ENCODE results near the gene LRRC70.

LRRC70 gene

DNA sequence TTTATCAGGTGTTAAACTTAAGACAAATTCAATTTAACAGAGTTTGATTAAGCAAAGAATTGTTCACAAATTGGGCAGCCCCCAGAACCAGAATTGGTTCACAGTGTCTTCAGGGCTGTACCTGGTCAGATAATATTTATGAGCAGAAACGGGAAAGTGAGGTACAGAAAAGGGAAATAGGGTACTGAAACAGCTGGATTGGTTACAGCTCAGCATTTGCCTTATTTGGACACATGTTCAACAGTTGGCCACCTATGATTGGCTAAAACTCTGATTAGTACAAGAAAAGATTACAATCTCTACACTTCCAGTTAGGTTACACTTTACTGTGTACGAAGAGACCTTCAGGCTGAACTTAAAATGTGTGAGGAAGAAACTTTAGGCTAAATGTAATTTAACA is 18.7 kb downstream of the LRRC70 start:
- H3K9me3 ChIP-seq (ENCODE audit: severe bottlenecking): no peaks in the 10 kb centered on the region
- DNase-seq (ENCODE audit: low spot score): no peak
- peaks cover 2% of the 10 kb centered on the region for H3K4me1 ChIP-seq (ENCODE audit: insufficient read depth, poor library complexity, severe bottlenecking)
- no peak for ATAC-seq (ENCODE audit: low read depth)
- H3K27me3 ChIP-seq (ENCODE audit: insufficient read depth, poor library complexity, severe bottlenecking): no peaks in the 10 kb centered on the region
- peaks cover 18% of the 10 kb centered on the region for H3K36me3 ChIP-seq (ENCODE audit: low read depth)
- H3K4me3 ChIP-seq (ENCODE audit: severe bottlenecking): no peak overlapping the region
- no peak overlapping the region for H3K27ac ChIP-seq (ENCODE audit: poor library complexity, severe bottlenecking)
- no peak for TF ChIP-seq CTCF (IDR thresholded peaks at IDR 0.05; ENCODE audit: poor library complexity, severe bottlenecking)

GRCh38 chr5:62600560-62601252 is 22.1 kb downstream of the LRRC70 start:
- TF ChIP-seq CTCF (IDR thresholded peaks at IDR 0.05; ENCODE audit: poor library complexity, severe bottlenecking): no peak
- no peaks in the 10 kb centered on the region for H3K36me3 ChIP-seq (ENCODE audit: low read depth)
- peaks cover 2% of the 10 kb centered on the region for H3K4me1 ChIP-seq (ENCODE audit: insufficient read depth, poor library complexity, severe bottlenecking)
- no peaks in the 10 kb centered on the region for H3K9me3 ChIP-seq (ENCODE audit: severe bottlenecking)
- H3K27me3 ChIP-seq (ENCODE audit: insufficient read depth, poor library complexity, severe bottlenecking): no peaks in the 10 kb centered on the region
- no peak overlapping the region for H3K4me3 ChIP-seq (ENCODE audit: severe bottlenecking)
- H3K27ac ChIP-seq (ENCODE audit: poor library complexity, severe bottlenecking): no peak overlapping the region
- DNase-seq (ENCODE audit: low spot score) (no peak), ATAC-seq (ENCODE audit: low read depth) (peak; percentile 48)

DNA sequence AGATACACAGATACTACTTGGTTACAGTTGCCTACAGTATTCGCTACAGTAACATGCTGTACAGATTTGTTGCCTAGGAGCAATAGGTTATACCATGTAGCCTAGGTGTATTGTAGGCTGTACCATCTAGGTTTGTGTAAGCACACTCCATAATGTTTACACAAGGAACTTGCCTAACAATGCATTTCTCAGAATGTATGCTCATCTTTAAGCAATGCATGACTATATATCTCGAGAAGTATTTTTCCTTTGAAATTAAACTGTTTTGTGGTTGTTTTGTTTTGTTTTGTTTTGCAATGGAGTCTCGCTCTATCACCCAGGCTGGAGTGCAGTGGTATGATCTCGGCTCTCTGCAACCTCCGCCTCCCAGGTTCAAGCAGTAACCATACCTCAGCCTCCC is 25.3 kb downstream of the LRRC70 start:
- DNase-seq (ENCODE audit: low spot score): no peak
- Histone ChIP-seq H3K27me3 (ENCODE audit: insufficient read depth, poor library complexity, severe bottlenecking) (no peaks in the 10 kb centered on the region), H3K27ac (ENCODE audit: poor library complexity, severe bottlenecking) (no peak overlapping the region), H3K9me3 (ENCODE audit: severe bottlenecking) (no peaks in the 10 kb centered on the region), H3K4me1 (ENCODE audit: insufficient read depth, poor library complexity, severe bottlenecking) (peaks cover 2% of the 10 kb centered on the region), H3K36me3 (ENCODE audit: low read depth) (no peaks in the 10 kb centered on the region), H3K4me3 (ENCODE audit: severe bottlenecking) (no peak overlapping the region)
- TF ChIP-seq CTCF (IDR thresholded peaks at IDR 0.05; ENCODE audit: poor library complexity, severe bottlenecking): no peak
- no peak; the same call in 2 of the 3 replicates for ATAC-seq (ENCODE audit: low read depth)

DNA sequence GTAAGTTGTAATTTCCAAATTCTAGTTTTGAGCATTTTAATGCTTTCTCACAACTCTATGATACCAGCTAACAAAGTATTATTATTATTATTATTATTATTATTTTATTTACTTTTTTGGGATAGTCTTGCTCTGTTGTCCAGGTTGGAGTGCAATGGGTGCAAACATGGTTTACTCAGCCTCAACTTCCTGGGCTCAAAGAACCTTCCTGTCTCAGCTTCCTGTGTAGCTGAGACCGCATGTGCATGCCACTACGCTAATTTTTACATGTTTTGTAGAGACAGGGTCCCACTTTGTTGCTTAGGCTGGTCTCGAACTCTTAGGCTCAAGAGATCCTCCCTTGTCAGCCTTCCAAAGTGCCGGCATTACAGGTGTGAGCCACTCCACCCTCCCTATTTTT is 27.0 kb downstream of the LRRC70 start:
- TF ChIP-seq CTCF (IDR thresholded peaks at IDR 0.05; ENCODE audit: poor library complexity, severe bottlenecking): no peak
- no peak for ATAC-seq (ENCODE audit: low read depth)
- Histone ChIP-seq H3K4me1 (ENCODE audit: insufficient read depth, poor library complexity, severe bottlenecking) (peaks cover under 1% of the 10 kb centered on the region), H3K36me3 (ENCODE audit: low read depth) (0 out of 2 replicates have a peak, but pooled peaks cover 4% of the 10 kb centered on the region), H3K4me3 (ENCODE audit: severe bottlenecking) (no peak overlapping the region), H3K9me3 (ENCODE audit: severe bottlenecking) (no peaks in the 10 kb centered on the region), H3K27me3 (ENCODE audit: insufficient read depth, poor library complexity, severe bottlenecking) (no peaks in the 10 kb centered on the region), H3K27ac (ENCODE audit: poor library complexity, severe bottlenecking) (no peak overlapping the region)
- DNase-seq (ENCODE audit: low spot score): no peak

DNA sequence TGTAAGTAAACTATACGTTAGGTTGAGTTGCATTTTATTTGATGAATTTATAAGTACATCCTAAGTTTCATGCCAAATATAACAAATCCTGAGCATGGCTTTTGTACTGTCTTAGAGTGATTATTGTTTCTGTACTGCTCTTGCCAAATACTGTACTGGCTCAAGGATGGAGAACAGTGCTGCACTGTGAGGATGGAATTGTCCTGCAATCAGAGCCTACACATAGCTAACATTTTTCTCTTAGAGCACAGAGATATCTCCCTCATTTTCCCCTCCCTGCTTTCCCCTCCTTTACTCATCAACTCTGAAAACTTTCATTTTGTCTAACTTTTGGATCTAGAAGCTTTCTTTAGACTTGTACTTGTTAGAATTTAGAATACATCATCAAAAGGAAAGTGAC is 28.3 kb downstream of the LRRC70 start:
- H3K9me3 ChIP-seq (ENCODE audit: severe bottlenecking): no peaks in the 10 kb centered on the region
- H3K4me3 ChIP-seq (ENCODE audit: severe bottlenecking): no peak overlapping the region
- TF ChIP-seq CTCF (IDR thresholded peaks at IDR 0.05; ENCODE audit: poor library complexity, severe bottlenecking): no peak
- DNase-seq (ENCODE audit: low spot score) (no peak), ATAC-seq (ENCODE audit: low read depth) (no peak)
- no peaks in the 10 kb centered on the region for H3K4me1 ChIP-seq (ENCODE audit: insufficient read depth, poor library complexity, severe bottlenecking)
- H3K36me3 ChIP-seq (ENCODE audit: low read depth): 0 out of 2 replicates have a peak, but pooled peaks cover 10% of the 10 kb centered on the region
- H3K27me3 ChIP-seq (ENCODE audit: insufficient read depth, poor library complexity, severe bottlenecking): no peaks in the 10 kb centered on the region
- H3K27ac ChIP-seq (ENCODE audit: poor library complexity, severe bottlenecking): no peak overlapping the region

Data from RWPE2 (cell line).